ENCODE results near the gene HFE. TPM values are rescaled to one million over a fixed set of nuclear protein-coding genes. Genes with fewer than 3 reads are reported as not detected.

The HFE gene
- total RNA-seq (2021; fragmentation: NEBNext Ultra II Directional; extraction: Animal tissue kit (Norgen Biotek cat#: 25700)) = 10 to 100 TPM; 16.1 to 21.7 (median 18.3) TPM
- long read RNA-seq, full-length matches to known transcripts = 2 of 4 reads
- long read RNA-seq, partial matches to known transcripts = 1 of 4 reads
- long read RNA-seq, other reads (novel, unspliced or antisense) = 1 of 4 reads

- peak; percentile 49 for DNase-seq
- peak within 1 kb of the TSS; percentile 98 for H3K27ac Mint-ChIP-seq
- H3K9me3 Mint-ChIP-seq = no peaks in the 10 kb centered on the region
- H3K36me3 Mint-ChIP-seq (ENCODE audit: low read depth) = peaks cover 8% of the 10 kb centered on the region
- H3K4me3 Mint-ChIP-seq = peak within 1 kb of the TSS; percentile 95
- TF ChIP-seq, protein P1, sequence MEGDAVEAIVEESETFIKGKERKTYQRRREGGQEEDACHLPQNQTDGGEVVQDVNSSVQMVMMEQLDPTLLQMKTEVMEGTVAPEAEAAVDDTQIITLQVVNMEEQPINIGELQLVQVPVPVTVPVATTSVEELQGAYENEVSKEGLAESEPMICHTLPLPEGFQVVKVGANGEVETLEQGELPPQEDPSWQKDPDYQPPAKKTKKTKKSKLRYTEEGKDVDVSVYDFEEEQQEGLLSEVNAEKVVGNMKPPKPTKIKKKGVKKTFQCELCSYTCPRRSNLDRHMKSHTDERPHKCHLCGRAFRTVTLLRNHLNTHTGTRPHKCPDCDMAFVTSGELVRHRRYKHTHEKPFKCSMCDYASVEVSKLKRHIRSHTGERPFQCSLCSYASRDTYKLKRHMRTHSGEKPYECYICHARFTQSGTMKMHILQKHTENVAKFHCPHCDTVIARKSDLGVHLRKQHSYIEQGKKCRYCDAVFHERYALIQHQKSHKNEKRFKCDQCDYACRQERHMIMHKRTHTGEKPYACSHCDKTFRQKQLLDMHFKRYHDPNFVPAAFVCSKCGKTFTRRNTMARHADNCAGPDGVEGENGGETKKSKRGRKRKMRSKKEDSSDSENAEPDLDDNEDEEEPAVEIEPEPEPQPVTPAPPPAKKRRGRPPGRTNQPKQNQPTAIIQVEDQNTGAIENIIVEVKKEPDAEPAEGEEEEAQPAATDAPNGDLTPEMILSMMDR (IDR thresholded peaks at IDR 0.05) = peak; percentile 30
- H3K4me1 Mint-ChIP-seq (ENCODE audit: low read depth) = peaks cover 19% of the 10 kb centered on the region
- H3K27me3 Mint-ChIP-seq (ENCODE audit: insufficient read depth) = no peaks in the 10 kb centered on the region; the same call in 1 of the 2 replicates
Measured at GRCh38 chr6:26087284-26088115, at the start of gene HFE. HFE (plus strand) TSS chr6:26087429; CDS start chr6:26087441, 12 bp downstream.

- DNase-seq = no peak
- peaks cover 16% of the 10 kb centered on the region for H3K27me3 Mint-ChIP-seq (ENCODE audit: insufficient read depth)
- TF ChIP-seq, protein P1 (IDR thresholded peaks at IDR 0.05) = no peak
Measured at GRCh38 chr6:26041946-26042345, 45.3 kb upstream of the HFE start.

GRCh38 chr6:26043384-26044139 is 43.7 kb upstream of the HFE start:
- no peaks in the 10 kb centered on the region for H3K36me3 Mint-ChIP-seq (ENCODE audit: low read depth)
- peaks cover 14% of the 10 kb centered on the region for H3K27me3 Mint-ChIP-seq (ENCODE audit: insufficient read depth)
- H3K27ac Mint-ChIP-seq = peak overlapping the region; percentile 97
- no peaks in the 10 kb centered on the region; the same call in 1 of the 2 replicates for H3K9me3 Mint-ChIP-seq
- TF ChIP-seq, protein P1 (IDR thresholded peaks at IDR 0.05) = no peak
- peak overlapping the region; percentile 88 for H3K4me3 Mint-ChIP-seq
- peaks cover 43% of the 10 kb centered on the region for H3K4me1 Mint-ChIP-seq (ENCODE audit: low read depth)
- peak; percentile 99 for DNase-seq

More at GRCh38 chr6:26041946-26042345, 45.3 kb upstream of the HFE start:
- no peaks in the 10 kb centered on the region for H3K36me3 Mint-ChIP-seq (ENCODE audit: low read depth)
- no peaks in the 10 kb centered on the region; the same call in 1 of the 2 replicates for H3K9me3 Mint-ChIP-seq
- no peak overlapping the region for H3K4me3 Mint-ChIP-seq
- H3K27ac Mint-ChIP-seq = no peak overlapping the region
- H3K4me1 Mint-ChIP-seq (ENCODE audit: low read depth) = peaks cover 31% of the 10 kb centered on the region

DNA sequence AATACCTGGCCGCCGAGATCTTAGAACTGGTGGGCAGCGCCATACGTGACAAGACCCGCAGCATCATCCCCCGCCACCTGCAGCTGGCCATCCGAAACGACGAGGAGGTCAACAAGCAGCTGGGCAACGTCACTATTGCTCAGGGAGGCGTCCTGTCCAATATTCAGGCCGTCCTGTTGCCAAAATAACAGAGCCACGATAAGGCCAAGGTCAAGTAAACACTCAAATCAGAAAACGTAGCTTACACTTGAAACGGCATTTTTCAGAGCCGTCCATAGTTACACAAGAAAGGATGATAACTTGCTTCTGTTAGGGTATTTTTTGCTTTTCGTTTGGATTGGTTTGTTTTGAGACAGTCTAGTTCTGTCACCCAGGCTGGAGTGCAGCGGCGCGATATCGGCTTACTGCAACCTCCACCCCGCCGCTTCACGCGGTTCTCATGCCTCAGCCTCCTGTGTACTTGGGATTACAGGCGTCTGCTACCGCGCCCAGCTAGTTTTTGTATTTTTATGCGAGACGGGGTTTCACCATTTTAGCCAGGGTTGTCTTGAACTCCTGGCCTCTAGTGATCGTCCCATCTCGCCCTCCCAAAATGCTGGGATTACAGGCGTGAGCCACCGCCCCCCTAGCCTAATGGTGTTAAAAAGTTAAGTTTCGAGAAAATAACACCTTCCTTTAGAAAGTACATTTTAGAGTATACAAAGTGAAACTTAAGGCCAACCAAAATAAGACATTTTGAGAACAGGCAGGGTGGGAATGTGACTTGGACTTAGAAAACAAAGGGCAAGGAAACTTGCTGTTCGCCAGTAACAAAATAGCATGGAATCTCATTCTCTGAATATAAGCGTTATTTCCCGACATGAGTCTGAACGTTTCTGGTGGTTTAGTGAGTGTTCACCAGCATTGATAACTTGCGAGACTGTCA is 42.8 kb upstream of the HFE start:
- H3K4me1 Mint-ChIP-seq (ENCODE audit: low read depth) = peaks cover 48% of the 10 kb centered on the region
- H3K9me3 Mint-ChIP-seq = no peaks in the 10 kb centered on the region; the same call in 1 of the 2 replicates
- peak overlapping the region; percentile 88 for H3K4me3 Mint-ChIP-seq
- H3K36me3 Mint-ChIP-seq (ENCODE audit: low read depth) = no peaks in the 10 kb centered on the region
- TF ChIP-seq, protein P1 (IDR thresholded peaks at IDR 0.05) = no peak
- peaks cover 14% of the 10 kb centered on the region for H3K27me3 Mint-ChIP-seq (ENCODE audit: insufficient read depth)
- peak; percentile 11 for DNase-seq
- H3K27ac Mint-ChIP-seq = peak overlapping the region; percentile 97
